HEK293 (cell line): ENCODE results near the gene MAT2A.

Experiments
- CTCF ChIA-PET: fragments of 350-600 bp; formaldehyde crosslinking; extraction: SDS; loops from one replicate; lab custom pipeline; 2021; ENCODE audit warnings: antibody characterized with exemption; lab: Yijun Ruan, JAX
- POLR2A ChIA-PET: fragments of 300-600 bp; formaldehyde crosslinking; extraction: SDS; loops from one replicate; lab custom pipeline; 2020; ENCODE audit warnings: antibody characterized with exemption, inconsistent platforms; lab: Yijun Ruan, JAX
- H3K27ac ChIP-seq: fragments of 200-500 bp; sonication (Bioruptor generic); 2 replicates; pipeline ENCODE4 v1.5.1; 2014; ENCODE audit warnings: low read depth, low read length, control low read depth, inconsistent platforms; ENCODE audit errors: extremely low read depth
- H3K36me3 ChIP-seq, 2 experiments: fragments of 200-500 bp in 1 of 2; sonication (Bioruptor generic) in 1 of 2; 1 replicate in 1 of 2; 2 replicates in 1 of 2; pipeline ENCODE4 v1.5.1; 2014 to 2017; ENCODE audit warnings: inconsistent platforms in 2 of 2, low read length in 2 of 2; ENCODE audit not compliant: control insufficient read depth in 2 of 2, insufficient read depth in 1 of 2
- H3K4me1 ChIP-seq: fragments of 200-500 bp; sonication (Bioruptor generic); 2 replicates; pipeline ENCODE4 v1.5.1; 2014; ENCODE audit warnings: mild to moderate bottlenecking, low read length, inconsistent platforms; ENCODE audit not compliant: control insufficient read depth, insufficient read depth
- H3K4me3 ChIP-seq: 2 replicates; pipeline ENCODE4 v1.5.1; 2011; ENCODE audit warnings: low read depth, mild to moderate bottlenecking, control low read depth, low read length, moderate library complexity
- H3K9me3 ChIP-seq: fragments of 200-500 bp; sonication (Bioruptor generic); 2 replicates; pipeline ENCODE4 v1.5.1; 2014; ENCODE audit warnings: low read depth, low read length, inconsistent platforms; ENCODE audit not compliant: control insufficient read depth, insufficient read depth
- BCL11A ChIP-seq: fragments of 450-650 bp; formaldehyde crosslinking; IDR thresholded peaks from 2 replicates; pipeline ENCODE4 v1.5.1; 2016; ENCODE audit warnings: low read depth, missing biosample characterization, missing genetic modification characterization
- BCL6B ChIP-seq: fragments of 450-650 bp; formaldehyde crosslinking; IDR thresholded peaks from 2 replicates; pipeline ENCODE4 v1.5.1; 2017; ENCODE audit warnings: missing biosample characterization, missing genetic modification characterization
- EGR2 ChIP-seq: fragments of 450-650 bp; formaldehyde crosslinking; IDR thresholded peaks from 2 replicates; pipeline ENCODE4 v1.5.1; 2016; ENCODE audit warnings: low read depth, missing biosample characterization, missing genetic modification characterization
- HOXA7 ChIP-seq: sonication (generic); formaldehyde crosslinking; IDR thresholded peaks from 2 replicates; pipeline ENCODE4 v1.8.1; 2022; ENCODE audit warnings: missing genetic modification reagents, borderline replicate concordance
- KLF1 ChIP-seq: fragments of 450-650 bp; formaldehyde crosslinking; IDR thresholded peaks from 2 replicates; pipeline ENCODE4 v1.5.1; 2016; ENCODE audit warnings: missing biosample characterization, missing genetic modification characterization
- MZF1 ChIP-seq: fragments of 450-650 bp; formaldehyde crosslinking; IDR thresholded peaks from 2 replicates; pipeline ENCODE4 v1.5.1; 2017; ENCODE audit warnings: missing biosample characterization, missing genetic modification characterization, borderline replicate concordance
- OSR2 ChIP-seq: fragments of 450-650 bp; formaldehyde crosslinking; IDR thresholded peaks from 2 replicates; pipeline ENCODE4 v1.5.1; 2016; ENCODE audit warnings: missing biosample characterization, missing genetic modification characterization
- PRDM1 ChIP-seq: fragments of 450-650 bp; formaldehyde crosslinking; IDR thresholded peaks from 2 replicates; pipeline ENCODE4; 2016; ENCODE audit warnings: missing biosample characterization, missing genetic modification characterization
- RBAK ChIP-seq: fragments of 450-650 bp; formaldehyde crosslinking; IDR thresholded peaks from 2 replicates; pipeline ENCODE4 v1.5.1; 2016; ENCODE audit warnings: missing biosample characterization, missing genetic modification characterization
- SCRT1 ChIP-seq: fragments of 450-650 bp; formaldehyde crosslinking; IDR thresholded peaks from 2 replicates; pipeline ENCODE4 v1.5.1; 2016; ENCODE audit warnings: missing biosample characterization, missing genetic modification characterization, borderline replicate concordance
- SP2 ChIP-seq: fragments of 450-650 bp; formaldehyde crosslinking; IDR thresholded peaks from 2 replicates; pipeline ENCODE4 v1.5.1; 2016; ENCODE audit warnings: missing biosample characterization, missing genetic modification characterization
- SP3 ChIP-seq: fragments of 450-650 bp; formaldehyde crosslinking; IDR thresholded peaks from 2 replicates; pipeline ENCODE4 v1.5.1; 2016; ENCODE audit warnings: missing biosample characterization, missing genetic modification characterization
- ZBTB8A ChIP-seq: fragments of 450-650 bp; formaldehyde crosslinking; IDR thresholded peaks from 2 replicates; pipeline ENCODE4 v1.5.1; 2016; ENCODE audit warnings: missing biosample characterization, missing genetic modification characterization
- ZIC2 ChIP-seq: fragments of 450-650 bp; formaldehyde crosslinking; IDR thresholded peaks from 2 replicates; pipeline ENCODE4 v1.5.1; 2016; ENCODE audit warnings: missing biosample characterization, missing genetic modification characterization
- ZNF133 ChIP-seq: fragments of 450-650 bp; formaldehyde crosslinking; IDR thresholded peaks from 2 replicates; pipeline ENCODE4 v1.5.1; 2016; ENCODE audit warnings: missing biosample characterization, missing genetic modification characterization
- ZNF175 ChIP-seq: fragments of 450-650 bp; formaldehyde crosslinking; IDR thresholded peaks from 2 replicates; pipeline ENCODE4 v1.5.1; 2016; ENCODE audit warnings: missing biosample characterization, missing genetic modification characterization
- ZNF211 ChIP-seq: fragments of 450-650 bp; formaldehyde crosslinking; IDR thresholded peaks from 2 replicates; pipeline ENCODE4 v1.5.1; 2016; ENCODE audit warnings: low read depth, missing biosample characterization, missing genetic modification characterization
- ZNF248 ChIP-seq: fragments of 450-650 bp; formaldehyde crosslinking; IDR thresholded peaks from 2 replicates; pipeline ENCODE4 v1.5.1; 2017; ENCODE audit warnings: missing biosample characterization, missing genetic modification characterization
- ZNF362 ChIP-seq: fragments of 450-650 bp; formaldehyde crosslinking; IDR thresholded peaks from 2 replicates; pipeline ENCODE4 v1.5.1; 2016; ENCODE audit warnings: missing biosample characterization, missing genetic modification characterization
- ZNF488 ChIP-seq: fragments of 450-650 bp; formaldehyde crosslinking; IDR thresholded peaks from 2 replicates; pipeline ENCODE4 v1.5.1; 2016; ENCODE audit warnings: missing biosample characterization, missing genetic modification characterization
- ZNF501 ChIP-seq: fragments of 450-650 bp; formaldehyde crosslinking; IDR thresholded peaks from 2 replicates; pipeline ENCODE4 v1.5.1; 2016; ENCODE audit warnings: missing biosample characterization, missing genetic modification characterization
- ZNF626 ChIP-seq: fragments of 450-650 bp; sonication (Bioruptor Pico); formaldehyde crosslinking; IDR thresholded peaks from 2 replicates; pipeline ENCODE4 v1.5.1; 2018; ENCODE audit warnings: missing biosample characterization, missing genetic modification characterization, inconsistent platforms
- ZNF670 ChIP-seq: fragments of 450-650 bp; formaldehyde crosslinking; IDR thresholded peaks from 2 replicates; pipeline ENCODE4 v1.5.1; 2016; ENCODE audit warnings: missing biosample characterization, missing genetic modification characterization, low read depth
- ZNF785 ChIP-seq: fragments of 450-650 bp; formaldehyde crosslinking; IDR thresholded peaks from 2 replicates; pipeline ENCODE4 v1.5.1; 2016; ENCODE audit warnings: missing biosample characterization, missing genetic modification characterization
- ZNF837 ChIP-seq: fragments of 450-650 bp; formaldehyde crosslinking; IDR thresholded peaks from 2 replicates; pipeline ENCODE4 v1.5.1; 2016; ENCODE audit warnings: missing biosample characterization, missing genetic modification characterization
- TF ChIP-seq, protein P1 (sequence below): fragments of 450-650 bp; formaldehyde crosslinking; IDR thresholded peaks from 2 replicates; pipeline ENCODE4 v1.5.1; 2016; ENCODE audit warnings: missing biosample characterization, missing genetic modification characterization
- TF ChIP-seq, protein P2 (sequence below): fragments of 450-650 bp; formaldehyde crosslinking; IDR thresholded peaks from 2 replicates; pipeline ENCODE4 v1.5.1; 2016; ENCODE audit warnings: missing biosample characterization, missing genetic modification characterization, low read depth

Gene MAT2A

GRCh38 chr2:85560812-85561279 is 21.9 kb downstream of the MAT2A start:
- POLR2A ChIA-PET: interaction anchor here (0.6 to 3.9 kb wide), 22 partner anchors 8 to 335 kb away, joined by 3 to 33 read pairs (median 5); partner anchors contain the start of genes C2orf68, ELMOD3, MAT2A and RETSAT
- TF ChIP-seq ZNF175: no peak
- TF ChIP-seq ZNF837: no peak
- TF ChIP-seq ZNF488 (tag by site-specific recombination): no peak
- TF ChIP-seq ZNF626: no peak
- 0 out of 2 replicates have a peak, but pooled peaks have one; percentile 31 for TF ChIP-seq ZIC2
- TF ChIP-seq ZNF670 (tag by site-specific recombination): no peak
- TF ChIP-seq, all 188 proteins: peak for 1
- H3K4me1 ChIP-seq: no peaks in the 10 kb centered on the region
- peak overlapping the region; percentile 47; the same call in 1 of the 2 replicates for H3K27ac ChIP-seq
- H3K4me3 ChIP-seq: peak overlapping the region; percentile 80
- CTCF ChIA-PET: interaction anchor here (2.6 kb wide), 2 partner anchors 10 to 141 kb away, joined by 12 to 15 read pairs; no protein-coding TSS in a partner anchor
- H3K9me3 ChIP-seq: no peaks in the 10 kb centered on the region
- H3K36me3 ChIP-seq: peaks cover 4 to 29% of the 10 kb centered on the region in 2 experiments; a peak in 1 of 3 replicates

GRCh38 chr2:85561280-85562212 is 22.6 kb downstream of the MAT2A start, which contains the start of gene GGCX:
GGCX (minus strand) TSS chr2:85561493; CDS start chr2:85561428, 65 bp downstream.
- H3K4me3 ChIP-seq: peak within 1 kb of the TSS; percentile 80
- no peaks in the 10 kb centered on the region for H3K4me1 ChIP-seq
- POLR2A ChIA-PET: interaction anchor here (0.6 to 3.9 kb wide), 25 partner anchors 9 to 335 kb away, joined by 3 to 33 read pairs (median 5); partner anchors contain the start of genes ELMOD3, MAT2A, RETSAT and RNF181
- H3K27ac ChIP-seq: peak within 1 kb of the TSS; percentile 47
- no peaks in the 10 kb centered on the region for H3K9me3 ChIP-seq
- H3K36me3 ChIP-seq: peaks cover 4 to 24% of the 10 kb centered on the region in 2 experiments; a peak in 1 of 3 replicates
- CTCF ChIA-PET: interaction anchor here (0.6 to 2.6 kb wide), 9 partner anchors 10 to 632 kb away, joined by 3 to 15 read pairs (median 4); no protein-coding TSS in a partner anchor
- peak; percentile 98 for TF ChIP-seq ZNF362
- TF ChIP-seq ZNF133: no peak
- TF ChIP-seq, protein P1, sequence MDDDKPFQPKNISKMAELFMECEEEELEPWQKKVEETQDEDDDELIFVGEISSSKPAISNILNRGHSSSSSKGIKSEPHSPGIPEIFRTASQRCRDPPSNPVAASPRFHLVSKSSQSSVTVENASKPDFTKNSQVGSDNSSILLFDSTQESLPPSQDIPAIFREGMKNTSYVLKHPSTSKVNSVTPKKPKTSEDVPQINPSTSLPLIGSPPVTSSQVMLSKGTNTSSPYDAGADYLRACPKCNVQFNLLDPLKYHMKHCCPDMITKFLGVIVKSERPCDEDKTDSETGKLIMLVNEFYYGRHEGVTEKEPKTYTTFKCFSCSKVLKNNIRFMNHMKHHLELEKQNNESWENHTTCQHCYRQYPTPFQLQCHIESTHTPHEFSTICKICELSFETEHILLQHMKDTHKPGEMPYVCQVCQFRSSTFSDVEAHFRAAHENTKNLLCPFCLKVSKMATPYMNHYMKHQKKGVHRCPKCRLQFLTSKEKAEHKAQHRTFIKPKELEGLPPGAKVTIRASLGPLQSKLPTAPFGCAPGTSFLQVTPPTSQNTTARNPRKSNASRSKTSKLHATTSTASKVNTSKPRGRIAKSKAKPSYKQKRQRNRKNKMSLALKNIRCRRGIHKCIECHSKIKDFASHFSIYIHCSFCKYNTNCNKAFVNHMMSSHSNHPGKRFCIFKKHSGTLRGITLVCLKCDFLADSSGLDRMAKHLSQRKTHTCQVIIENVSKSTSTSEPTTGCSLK (tag by site-specific recombination): no peak
- no peak for TF ChIP-seq ZNF248
- no peak for TF ChIP-seq BCL6B (tag by site-specific recombination)
- peak; percentile 53 for TF ChIP-seq SP2 (tag by site-specific recombination)
- TF ChIP-seq ZNF211 (tag by site-specific recombination): no peak
- 0 out of 2 replicates have a peak, but pooled peaks have one; percentile 36 for TF ChIP-seq KLF1 (tag by site-specific recombination)
- TF ChIP-seq MZF1 (tag by site-specific recombination): no peak
- TF ChIP-seq PRDM1: no peak
- TF ChIP-seq ZBTB8A: no peak
- TF ChIP-seq EGR2 (tag by site-specific recombination): no peak
- no peak for TF ChIP-seq ZNF785 (tag by site-specific recombination)
- peak; percentile 91 for TF ChIP-seq SP3
- no peak for TF ChIP-seq OSR2 (tag by site-specific recombination)
- TF ChIP-seq, protein P2, sequence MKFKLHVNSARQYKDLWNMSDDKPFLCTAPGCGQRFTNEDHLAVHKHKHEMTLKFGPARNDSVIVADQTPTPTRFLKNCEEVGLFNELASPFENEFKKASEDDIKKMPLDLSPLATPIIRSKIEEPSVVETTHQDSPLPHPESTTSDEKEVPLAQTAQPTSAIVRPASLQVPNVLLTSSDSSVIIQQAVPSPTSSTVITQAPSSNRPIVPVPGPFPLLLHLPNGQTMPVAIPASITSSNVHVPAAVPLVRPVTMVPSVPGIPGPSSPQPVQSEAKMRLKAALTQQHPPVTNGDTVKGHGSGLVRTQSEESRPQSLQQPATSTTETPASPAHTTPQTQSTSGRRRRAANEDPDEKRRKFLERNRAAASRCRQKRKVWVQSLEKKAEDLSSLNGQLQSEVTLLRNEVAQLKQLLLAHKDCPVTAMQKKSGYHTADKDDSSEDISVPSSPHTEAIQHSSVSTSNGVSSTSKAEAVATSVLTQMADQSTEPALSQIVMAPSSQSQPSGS (tag by site-specific recombination): no peak
- 0 out of 2 replicates have a peak, but pooled peaks have one; percentile 35 for TF ChIP-seq ZNF501 (tag by site-specific recombination)
- no peak for TF ChIP-seq RBAK
- no peak for TF ChIP-seq BCL11A
- no peak for TF ChIP-seq HOXA7
- no peak for TF ChIP-seq SCRT1 (tag by site-specific recombination)
